GM18861 (cell line): Measurements from ENCODE around the gene KANK4.

Experiments used
- ATAC-seq: cut with Tn5 transposase; IDR thresholded peaks from one replicate; pipeline ENCODE4 v1.9.1; 2021; ENCODE audit not compliant: unreplicated experiment

Gene KANK4

GRCh38 chr1:62318756-62319544 is at the start of gene KANK4:
TSS of gene KANK4 (minus strand) at chr1:62319434. CDS start at chr1:62281564, 37,870 bp downstream.
- ATAC-seq, result no peak

- no peak for ATAC-seq
These were observed 49.8 kb upstream of the KANK4 start for GRCh38 chr1:62368989-62369388.

GRCh38 chr1:62367005-62367557 is 47.8 kb upstream of the KANK4 start:
- no peak for ATAC-seq

GRCh38 chr1:62364721-62365120 is 45.5 kb upstream of the KANK4 start:
- no peak for ATAC-seq

DNA sequence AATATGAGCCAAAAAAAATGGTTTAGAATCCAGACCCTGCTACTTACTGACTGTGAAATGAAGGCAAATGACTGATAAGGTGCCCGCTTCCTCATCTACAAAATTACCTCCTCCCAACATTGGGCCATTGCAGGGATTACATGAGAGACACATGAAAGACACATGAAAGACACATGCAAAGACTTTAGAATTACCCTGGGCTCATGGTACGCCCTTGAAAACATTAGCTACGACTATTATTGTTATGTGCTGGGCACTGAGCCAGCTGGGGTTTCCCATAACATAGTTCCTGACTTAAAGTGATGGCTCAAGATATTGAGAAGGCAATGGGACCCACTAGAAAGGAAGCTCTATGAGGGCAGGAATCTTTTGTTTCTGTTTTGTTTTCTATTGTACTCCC is 43.7 kb upstream of the KANK4 start:
- no peak for ATAC-seq

DNA sequence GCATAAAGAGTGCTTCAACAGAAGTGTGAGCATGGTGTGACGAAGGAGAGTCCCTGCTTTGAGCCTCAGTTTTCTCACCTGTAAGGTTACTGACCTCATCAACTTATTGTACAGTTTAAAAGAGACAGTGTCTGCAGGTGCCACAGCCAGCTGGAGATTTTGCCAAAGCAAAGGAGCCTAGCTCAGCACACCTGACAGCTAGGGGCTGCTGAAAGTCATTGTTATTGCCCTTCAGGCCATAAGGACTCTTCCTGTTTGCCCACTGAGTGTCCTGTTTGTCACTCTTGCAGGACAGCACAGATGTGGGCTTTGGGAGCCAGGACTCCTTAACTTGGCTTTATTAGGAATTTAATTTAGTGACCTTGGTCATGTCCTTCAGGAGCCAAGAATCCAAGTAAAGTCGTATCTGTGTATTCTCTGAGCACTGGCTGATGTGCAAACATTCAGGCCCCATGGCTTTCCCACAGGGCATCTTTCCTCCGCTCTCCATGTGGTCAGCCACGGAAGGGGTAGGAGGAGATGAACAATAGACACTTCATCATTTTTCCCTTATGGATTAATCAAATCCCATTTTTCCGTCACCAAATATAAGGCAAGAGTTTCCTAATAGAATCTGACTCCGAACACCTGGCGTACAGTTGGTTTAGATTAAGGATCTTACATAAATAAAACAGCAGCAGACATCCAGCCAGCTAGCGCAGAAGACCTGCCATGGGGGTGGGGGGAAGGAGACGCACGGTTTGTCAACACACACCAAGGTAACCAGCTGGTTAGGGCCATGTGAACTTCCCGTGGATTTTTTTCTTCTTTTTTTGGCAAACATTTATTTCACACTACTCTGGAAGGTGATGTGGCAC is 43.1 kb upstream of the KANK4 start:
- no peak for ATAC-seq

GRCh38 chr1:62361431-62361830 is 42.2 kb upstream of the KANK4 start:
- ATAC-seq, result no peak

- no peak for ATAC-seq
These were observed 39.6 kb upstream of the KANK4 start for GRCh38 chr1:62358665-62359373.

DNA sequence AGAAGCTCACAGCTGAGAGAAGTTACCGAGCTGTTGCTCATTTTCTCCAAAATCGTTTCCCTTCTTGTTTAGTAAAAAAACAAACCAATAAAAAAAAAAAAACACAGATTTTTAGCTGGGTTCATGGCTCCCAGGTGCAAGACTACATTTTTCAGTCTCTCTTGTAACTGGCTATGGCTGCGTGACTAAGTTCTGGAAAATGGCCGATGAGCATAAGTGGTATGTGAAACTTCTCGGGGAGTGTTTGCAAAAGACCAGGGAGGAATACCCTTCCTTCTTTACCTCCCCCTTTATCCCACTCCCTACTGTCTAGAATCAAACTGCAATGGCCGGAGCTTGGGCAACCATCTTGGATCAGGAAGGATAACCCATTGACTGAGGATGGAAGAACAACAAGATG is 38.7 kb upstream of the KANK4 start:
- ATAC-seq, result no peak

DNA sequence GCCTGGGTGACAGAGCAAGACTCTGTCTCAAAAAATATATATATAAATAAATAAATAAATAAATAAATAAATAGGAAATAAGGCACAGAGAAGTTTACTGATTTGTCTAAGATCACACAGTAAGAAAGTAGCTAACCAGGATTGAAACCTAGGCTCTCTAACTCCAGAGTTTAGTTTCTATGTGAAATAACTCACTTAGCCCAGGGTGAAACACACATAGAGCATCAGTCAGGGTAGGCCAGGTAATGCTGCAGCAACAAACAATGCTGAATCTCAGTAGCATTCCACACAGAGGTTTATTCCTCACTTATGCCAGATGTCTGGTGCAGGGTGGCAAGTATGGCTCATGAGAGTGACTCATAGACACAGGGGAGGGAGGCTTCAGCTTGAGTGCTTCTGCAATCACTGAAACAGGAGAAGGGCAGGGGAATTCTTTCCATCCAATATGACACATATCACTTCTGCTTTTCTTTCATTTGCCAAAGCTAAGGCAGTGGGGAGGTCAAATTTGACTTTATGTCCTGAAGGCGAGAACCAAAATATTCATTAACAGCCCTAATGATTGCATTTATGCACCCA is 37.1 kb upstream of the KANK4 start:
- ATAC-seq, result no peak

DNA sequence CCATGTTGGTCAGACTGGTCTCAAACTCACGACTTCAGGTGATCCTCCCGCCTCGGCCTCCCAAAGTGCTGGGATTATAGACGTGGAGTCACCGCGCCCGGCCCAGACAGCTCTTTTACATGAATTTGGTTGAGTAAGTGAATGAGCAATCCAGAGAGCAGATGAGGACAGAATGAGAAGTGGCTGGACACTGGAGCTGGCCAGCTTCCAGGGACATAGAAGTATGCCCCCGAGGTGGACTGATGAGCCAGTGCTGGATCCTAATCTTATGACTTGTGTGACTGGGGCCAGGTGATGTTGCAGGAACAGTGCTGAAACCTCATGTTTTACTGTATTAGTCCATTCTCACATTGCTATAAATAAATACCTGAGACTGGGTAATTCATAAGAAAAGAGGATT is 35.9 kb upstream of the KANK4 start:
- ATAC-seq, result no peak

DNA sequence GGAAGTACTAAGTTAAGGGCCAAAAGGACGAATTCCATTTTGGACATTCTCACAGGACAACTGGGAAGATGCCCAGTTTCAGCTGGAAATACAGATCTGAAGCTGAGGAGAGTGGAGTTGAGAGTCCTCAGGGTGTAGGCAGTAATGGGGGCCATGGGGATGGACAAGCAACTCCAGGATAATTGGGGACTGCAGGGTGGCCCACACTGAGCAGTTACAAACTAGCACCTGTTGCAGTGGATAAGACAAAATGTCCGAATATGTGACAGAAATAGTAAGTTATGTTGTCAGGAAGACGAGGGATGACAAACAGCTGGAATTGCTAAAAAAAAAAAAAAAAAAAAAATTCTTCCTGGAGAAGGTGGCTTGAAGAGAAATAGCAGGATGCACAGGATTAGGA is 34.6 kb upstream of the KANK4 start:
- ATAC-seq, result no peak

GRCh38 chr1:62352387-62352786 is 33.2 kb upstream of the KANK4 start:
- no peak for ATAC-seq

- ATAC-seq, result no peak
These were observed 30.4 kb upstream of the KANK4 start for GRCh38 chr1:62349470-62350233.

DNA sequence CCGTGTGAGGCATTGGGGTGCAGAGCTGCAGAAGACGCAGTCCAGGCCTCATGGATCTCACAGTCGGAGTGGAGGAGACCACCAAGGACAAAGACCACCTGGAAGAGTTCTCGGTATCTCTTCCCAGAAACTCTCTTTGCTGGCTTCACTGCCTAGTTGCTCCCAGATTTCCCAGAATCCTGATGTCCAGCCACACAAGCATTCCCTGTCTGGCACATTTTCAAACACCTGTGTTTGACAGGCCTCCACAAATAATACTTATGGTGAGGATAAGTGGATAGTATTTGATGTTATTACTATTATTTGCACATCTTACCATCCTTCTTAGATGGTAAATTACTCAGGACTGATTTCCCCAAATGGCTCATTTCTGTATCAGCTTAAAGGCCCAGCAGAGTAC is 27.7 kb upstream of the KANK4 start:
- ATAC-seq, result no peak

DNA sequence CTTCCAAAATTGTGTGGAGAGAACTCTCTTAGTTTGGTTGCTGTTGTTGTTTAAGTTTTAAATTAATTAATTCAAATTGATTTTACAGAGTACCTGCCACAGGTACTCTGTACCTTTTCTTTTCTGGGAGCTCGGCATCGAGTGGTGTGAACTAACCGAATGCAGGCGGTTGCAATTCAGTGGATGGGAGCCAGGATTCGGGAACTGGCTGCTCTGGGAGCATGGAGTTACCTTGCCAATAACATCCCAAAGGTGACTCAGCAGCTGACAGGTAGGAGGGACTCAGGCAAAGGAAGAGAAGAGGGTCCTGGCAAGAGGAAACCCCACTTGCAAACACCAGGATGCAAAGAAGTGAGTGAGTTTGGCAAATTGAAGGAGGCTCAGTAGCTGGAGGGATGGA is 24.7 kb upstream of the KANK4 start:
- ATAC-seq, result no peak

DNA sequence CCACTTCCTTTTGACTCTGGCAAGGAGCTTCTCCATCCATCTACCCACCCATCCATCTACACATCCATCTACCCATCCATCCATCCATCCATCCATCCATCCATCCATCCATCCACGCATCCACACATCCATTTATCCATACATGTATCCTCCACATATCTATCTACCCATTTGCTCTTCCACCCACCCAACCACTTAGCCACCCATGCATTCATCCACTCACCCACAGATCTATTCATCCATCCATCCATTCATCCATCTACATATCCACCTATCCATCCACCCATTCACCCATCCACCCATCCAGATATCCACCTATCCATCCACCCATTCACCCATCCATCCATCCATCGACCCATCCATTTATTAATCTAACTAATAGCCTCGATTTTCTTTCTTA is 23.0 kb upstream of the KANK4 start:
- no peak for ATAC-seq

DNA sequence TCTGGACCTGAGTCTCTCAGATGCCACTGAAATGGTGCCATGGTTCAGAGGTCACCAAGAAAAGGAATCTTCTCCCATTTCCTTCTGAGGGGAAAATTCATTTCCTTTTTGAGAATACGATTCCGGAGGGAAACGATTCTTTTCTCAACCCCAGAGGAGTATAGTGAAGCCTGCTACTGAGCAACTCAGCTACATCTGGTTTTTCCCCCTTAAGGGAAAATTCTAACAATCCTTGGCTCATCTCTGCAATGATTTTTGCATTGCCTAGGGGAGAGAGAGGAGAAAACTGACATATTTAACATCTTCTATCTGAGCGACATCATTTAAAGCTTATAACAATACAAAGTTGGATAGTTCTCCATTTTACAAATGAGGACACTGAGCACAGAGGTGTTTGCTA is 22.4 kb upstream of the KANK4 start:
- ATAC-seq, result no peak

DNA sequence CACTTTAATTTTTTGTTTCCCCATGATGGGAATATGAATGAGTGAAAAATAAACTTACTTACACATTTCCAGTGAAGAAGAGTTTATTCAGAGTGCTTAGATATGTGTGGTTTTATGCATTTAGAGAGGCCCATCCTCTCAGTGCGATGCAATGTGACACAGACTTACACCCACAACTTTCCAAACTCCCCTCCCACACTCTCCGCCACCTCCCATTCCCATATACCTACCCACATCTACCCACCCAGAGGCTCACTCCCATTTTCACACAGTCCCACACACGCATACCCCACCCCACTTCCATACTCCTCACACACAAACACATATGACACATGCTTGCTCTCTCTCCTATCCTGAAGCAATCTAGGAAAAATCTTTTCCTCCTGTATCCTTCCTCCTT is 21.9 kb upstream of the KANK4 start:
- ATAC-seq, result no peak
